ENCODE measurements around the gene PDLIM5. TPM values are rescaled to one million over a fixed set of nuclear protein-coding genes. Genes with fewer than 3 reads are reported as not detected.

PDLIM5 gene
- total and polyA plus RNA-seq, 7 donors, result 215 to 840 (median 480) TPM

- Histone ChIP-seq H3K9me3 (no peaks in the 10 kb centered on the region), H3K27me3 (ENCODE audit: insufficient read depth in 3 of 3, low read length in 2 of 3) (no peaks in the 10 kb centered on the region), H3K4me1 (peaks cover 80% of the 10 kb centered on the region), H3K27ac (peak overlapping the region; percentile 99), H3K4me3 (no peak overlapping the region), H3K36me3 (ENCODE audit: insufficient read depth in 1 of 2, low read depth in 1 of 2) (no peaks in the 10 kb centered on the region)
- intact Hi-C loops (cut with DNase I), result no loop called here
- no peak for DNase-seq
- no peak for TF ChIP-seq CTCF (IDR thresholded peaks at IDR 0.05)
- ATAC-seq, result no peak
Observed at GRCh38 chr4:94466371-94466770, 14.6 kb downstream of the PDLIM5 start.

DNA sequence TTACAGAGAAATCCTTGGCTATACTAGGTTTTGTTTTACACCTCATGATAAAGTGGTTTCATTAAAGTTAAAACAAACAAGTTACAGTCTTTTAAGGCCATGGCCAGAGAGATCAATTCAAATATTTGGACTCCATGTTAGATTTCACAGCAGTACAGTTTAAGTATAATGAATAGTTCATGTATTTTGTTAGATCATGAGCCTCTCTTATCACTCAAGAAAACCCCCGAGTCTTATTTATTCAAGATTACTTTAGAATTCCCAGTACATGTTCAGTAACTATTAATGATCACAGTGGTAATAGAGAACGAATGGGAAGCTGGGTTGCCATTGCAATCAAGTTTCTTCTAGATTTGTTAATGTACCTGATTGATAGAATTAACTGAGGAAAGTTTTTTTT, 15.2 kb downstream of the PDLIM5 start:
- H3K27ac ChIP-seq, result peak overlapping the region; percentile 99
- no peaks in the 10 kb centered on the region for H3K9me3 ChIP-seq
- intact Hi-C loops (cut with DNase I), result no loop called here
- no peak for ATAC-seq
- TF ChIP-seq CTCF (IDR thresholded peaks at IDR 0.05), result no peak
- H3K27me3 ChIP-seq (ENCODE audit: insufficient read depth in 3 of 3, low read length in 2 of 3), result no peaks in the 10 kb centered on the region
- no peaks in the 10 kb centered on the region for H3K36me3 ChIP-seq (ENCODE audit: insufficient read depth in 1 of 2, low read depth in 1 of 2)
- no peak for DNase-seq
- 42 to 75% (median 45%) methylated on average over 2 of the region's 2 CpGs for WGBS, 3 donors
- H3K4me1 ChIP-seq, result peaks cover 80% of the 10 kb centered on the region
- no peak overlapping the region for H3K4me3 ChIP-seq

DNA sequence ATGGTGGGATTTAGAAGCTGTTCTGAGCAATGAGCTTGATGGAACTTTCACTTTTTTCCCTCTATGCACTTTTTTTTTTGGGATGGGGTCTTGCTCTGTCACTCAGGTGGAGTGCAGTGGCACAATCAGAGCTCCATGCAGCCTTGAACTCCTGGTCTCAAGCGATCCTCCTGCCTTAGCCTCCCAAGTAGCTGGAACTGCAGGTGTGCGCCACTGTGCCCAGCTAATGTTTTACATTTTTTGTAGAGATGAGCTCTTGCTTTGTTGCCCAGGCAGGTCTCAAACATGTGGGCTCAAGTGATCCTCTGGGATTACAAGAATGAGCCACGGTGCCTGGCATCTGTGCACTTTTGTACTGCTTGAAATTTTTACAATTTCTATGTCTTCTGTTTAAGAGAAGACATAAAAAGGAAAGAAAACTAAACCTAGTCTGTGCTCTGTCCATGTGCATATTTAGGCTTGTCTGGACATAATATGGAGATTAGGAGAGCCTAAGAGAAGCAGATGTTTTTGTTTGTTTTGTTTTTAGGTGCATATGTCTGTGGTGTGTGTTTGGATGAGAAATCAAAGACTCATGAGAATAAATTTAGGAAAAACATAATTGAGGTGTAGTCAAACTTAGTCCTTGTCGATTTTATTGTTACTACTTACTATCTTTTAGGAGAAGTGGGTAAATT, 16.5 kb downstream of the PDLIM5 start:
- TF ChIP-seq CTCF (IDR thresholded peaks at IDR 0.05), result no peak
- H3K36me3 ChIP-seq (ENCODE audit: insufficient read depth in 1 of 2, low read depth in 1 of 2), result no peaks in the 10 kb centered on the region
- no peaks in the 10 kb centered on the region for H3K9me3 ChIP-seq
- H3K4me3 ChIP-seq, result no peak overlapping the region
- intact Hi-C loops (cut with DNase I), result no loop called here
- WGBS, 3 donors, result 68 to 72% (median 68%) methylated on average over 4 of the region's 4 CpGs
- H3K27ac ChIP-seq, result peak overlapping the region; percentile 99
- H3K27me3 ChIP-seq (ENCODE audit: insufficient read depth in 3 of 3, low read length in 2 of 3), result no peaks in the 10 kb centered on the region
- ATAC-seq (no peak), DNase-seq (no peak)
- peaks cover 77% of the 10 kb centered on the region for H3K4me1 ChIP-seq

- WGBS, 3 donors, result 26 to 56% (median 34%) methylated on average over 1 of the region's 1 CpG
- no peaks in the 10 kb centered on the region for H3K27me3 ChIP-seq (ENCODE audit: insufficient read depth in 3 of 3, low read length in 2 of 3)
- TF ChIP-seq CTCF (IDR thresholded peaks at IDR 0.05), result no peak
Observed at GRCh38 chr4:94469221-94469784, 17.6 kb downstream of the PDLIM5 start.

More at GRCh38 chr4:94469221-94469784, 17.6 kb downstream of the PDLIM5 start:
- peak overlapping the region; percentile 99 for H3K27ac ChIP-seq
- peak overlapping the region; percentile 1 for H3K4me3 ChIP-seq
- H3K4me1 ChIP-seq, result peaks cover 77% of the 10 kb centered on the region
- intact Hi-C loops (cut with DNase I), result no loop called here
- H3K36me3 ChIP-seq (ENCODE audit: insufficient read depth in 1 of 2, low read depth in 1 of 2), result no peaks in the 10 kb centered on the region
- no peaks in the 10 kb centered on the region for H3K9me3 ChIP-seq
- peak in 2 of 4 donors; percentile 24 to 25 for ATAC-seq
- no peak for DNase-seq
